Measurements from ENCODE around the gene KLK5.
"Not testable (repeated sequence)": the region's sequence is repeated elsewhere in the genome, so short reads cannot be mapped to it uniquely, and the experiment has no call there.

KLK5 gene

GRCh38 chr19:50994129-50994528, 41.3 kb upstream of the KLK5 start:
- TF ChIP-seq, protein P1, sequence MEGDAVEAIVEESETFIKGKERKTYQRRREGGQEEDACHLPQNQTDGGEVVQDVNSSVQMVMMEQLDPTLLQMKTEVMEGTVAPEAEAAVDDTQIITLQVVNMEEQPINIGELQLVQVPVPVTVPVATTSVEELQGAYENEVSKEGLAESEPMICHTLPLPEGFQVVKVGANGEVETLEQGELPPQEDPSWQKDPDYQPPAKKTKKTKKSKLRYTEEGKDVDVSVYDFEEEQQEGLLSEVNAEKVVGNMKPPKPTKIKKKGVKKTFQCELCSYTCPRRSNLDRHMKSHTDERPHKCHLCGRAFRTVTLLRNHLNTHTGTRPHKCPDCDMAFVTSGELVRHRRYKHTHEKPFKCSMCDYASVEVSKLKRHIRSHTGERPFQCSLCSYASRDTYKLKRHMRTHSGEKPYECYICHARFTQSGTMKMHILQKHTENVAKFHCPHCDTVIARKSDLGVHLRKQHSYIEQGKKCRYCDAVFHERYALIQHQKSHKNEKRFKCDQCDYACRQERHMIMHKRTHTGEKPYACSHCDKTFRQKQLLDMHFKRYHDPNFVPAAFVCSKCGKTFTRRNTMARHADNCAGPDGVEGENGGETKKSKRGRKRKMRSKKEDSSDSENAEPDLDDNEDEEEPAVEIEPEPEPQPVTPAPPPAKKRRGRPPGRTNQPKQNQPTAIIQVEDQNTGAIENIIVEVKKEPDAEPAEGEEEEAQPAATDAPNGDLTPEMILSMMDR (IDR thresholded peaks at IDR 0.05; ENCODE audit: low read depth, low read length), result no peak
- no peak overlapping the region for H3K4me3 ChIP-seq (ENCODE audit: low read depth, low read length)

GRCh38 chr19:50992666-50993035, 39.8 kb upstream of the KLK5 start:
- TF ChIP-seq, protein P1 (IDR thresholded peaks at IDR 0.05; ENCODE audit: low read depth, low read length), result no peak
- H3K4me3 ChIP-seq (ENCODE audit: low read depth, low read length), result no peak overlapping the region

- not testable (repeated sequence) for H3K4me3 ChIP-seq (ENCODE audit: low read depth, low read length)
Measured at GRCh38 chr19:50984416-50984815, 31.6 kb upstream of the KLK5 start.

GRCh38 chr19:50983625-50984292, 30.9 kb upstream of the KLK5 start, which contains the start of gene KLK7:
TSS of gene KLK7 (minus strand) at chr19:50983917. CDS start at chr19:50982399, 1,518 bp downstream.
- H3K4me3 ChIP-seq (ENCODE audit: low read depth, low read length), result no peak within 1 kb of the TSS
- TF ChIP-seq, protein P1 (IDR thresholded peaks at IDR 0.05; ENCODE audit: low read depth, low read length), result no peak

DNA sequence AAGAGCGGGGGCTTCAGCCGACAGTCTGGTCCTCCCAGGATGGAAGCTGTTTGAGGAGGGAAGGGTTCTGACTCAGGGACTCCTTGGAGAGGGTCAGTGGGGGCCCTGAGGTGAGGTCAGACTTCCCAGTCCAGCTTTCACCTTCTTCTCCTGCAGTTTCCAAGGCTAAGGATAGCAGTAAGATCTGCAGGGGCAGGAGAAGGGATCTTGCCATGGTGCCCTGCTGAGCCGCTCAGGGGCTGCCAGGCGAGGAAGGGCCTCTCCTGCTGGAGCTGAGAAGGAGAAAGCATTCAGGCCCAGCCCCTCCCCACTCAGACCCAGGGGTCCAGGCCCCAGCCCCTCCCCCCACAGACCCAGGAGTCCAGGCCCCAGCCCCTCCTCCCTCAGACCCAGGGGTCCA, 29.3 kb upstream of the KLK5 start:
- TF ChIP-seq, protein P1 (IDR thresholded peaks at IDR 0.05; ENCODE audit: low read depth, low read length), result no peak
- H3K4me3 ChIP-seq (ENCODE audit: low read depth, low read length), result no peak overlapping the region

DNA sequence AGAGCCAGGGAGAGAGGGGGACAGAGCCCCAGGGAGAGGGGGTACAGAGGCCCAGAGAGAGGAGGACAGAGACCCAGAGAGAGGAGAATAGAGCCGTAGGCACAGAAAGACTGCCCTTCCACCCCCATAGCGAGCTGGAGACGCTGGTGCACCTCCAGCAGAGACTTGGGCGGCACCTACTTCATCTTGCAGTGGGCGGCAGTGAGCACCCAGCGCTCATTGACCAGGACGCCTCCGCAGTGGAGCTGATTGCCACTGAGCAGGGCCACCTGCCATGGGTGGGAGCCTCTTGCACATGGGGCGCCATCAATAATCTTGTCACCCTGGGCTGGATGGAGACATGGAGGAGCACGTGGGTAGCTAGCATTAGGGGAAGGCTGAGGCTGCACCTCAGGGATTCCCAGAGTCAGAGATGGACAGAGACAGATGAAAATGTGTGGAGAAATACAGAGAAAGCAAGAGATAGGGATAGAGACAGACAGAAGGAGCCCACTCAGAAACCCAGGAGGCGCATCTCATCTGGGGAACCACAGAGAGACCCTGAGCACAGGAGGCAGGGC, 28.8 kb upstream of the KLK5 start:
- TF ChIP-seq, protein P1 (IDR thresholded peaks at IDR 0.05; ENCODE audit: low read depth, low read length), result no peak
- no peak overlapping the region for H3K4me3 ChIP-seq (ENCODE audit: low read depth, low read length)

DNA sequence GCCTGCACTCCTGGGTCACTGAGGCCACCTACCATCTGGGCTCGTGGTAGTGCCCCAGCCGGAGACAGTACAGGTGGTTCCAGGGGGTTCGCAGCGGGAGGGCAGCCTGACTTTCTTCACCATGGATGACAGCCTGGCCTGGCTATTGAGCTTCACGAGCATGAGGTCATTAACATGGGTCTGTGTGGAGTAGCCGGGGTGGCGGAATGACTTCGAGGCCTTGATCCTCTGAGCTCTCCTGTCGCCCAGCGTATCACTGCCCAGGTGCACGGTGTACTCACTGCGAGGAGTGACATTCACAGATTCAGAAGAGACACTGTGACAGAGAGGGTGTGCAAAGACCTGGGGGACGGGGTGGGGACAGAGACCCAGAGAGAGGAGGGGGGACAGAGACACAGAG, 27.4 kb upstream of the KLK5 start:
- TF ChIP-seq, protein P1 (IDR thresholded peaks at IDR 0.05; ENCODE audit: low read depth, low read length), result no peak
- no peak overlapping the region for H3K4me3 ChIP-seq (ENCODE audit: low read depth, low read length)

DNA sequence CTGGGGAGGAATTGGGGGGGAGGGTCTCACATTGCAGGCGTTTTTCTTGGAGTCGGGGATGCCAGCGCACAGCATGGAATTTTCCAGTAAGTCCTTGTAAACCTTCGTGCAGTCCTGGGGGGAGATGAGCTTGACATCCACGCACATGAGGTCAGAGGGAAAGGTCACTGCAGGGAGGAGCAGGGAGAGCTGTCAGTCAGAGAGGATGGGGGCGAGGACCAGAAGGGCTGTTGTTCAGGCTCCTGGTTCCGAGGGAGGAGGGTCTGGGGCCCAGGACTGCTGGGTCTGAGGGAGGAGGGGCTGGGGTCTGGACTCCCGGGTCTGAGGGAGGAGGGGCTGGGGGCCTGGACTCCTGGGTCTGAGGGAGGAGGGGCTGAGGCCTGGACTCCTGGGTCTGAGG, 26.9 kb upstream of the KLK5 start:
- no peak overlapping the region for H3K4me3 ChIP-seq (ENCODE audit: low read depth, low read length)
- TF ChIP-seq, protein P1 (IDR thresholded peaks at IDR 0.05; ENCODE audit: low read depth, low read length), result no peak

Measured in WI38 (cell line).